CD4-positive, alpha-beta T cell treated with Interleukin-10 for 1 hour (primary cell): ENCODE results near the gene SGCE.

Experiments used
- DNase-seq: peaks from one replicate; pipeline ENCODE4 v3.0.0-alpha.2; 2020

The SGCE gene

DNA sequence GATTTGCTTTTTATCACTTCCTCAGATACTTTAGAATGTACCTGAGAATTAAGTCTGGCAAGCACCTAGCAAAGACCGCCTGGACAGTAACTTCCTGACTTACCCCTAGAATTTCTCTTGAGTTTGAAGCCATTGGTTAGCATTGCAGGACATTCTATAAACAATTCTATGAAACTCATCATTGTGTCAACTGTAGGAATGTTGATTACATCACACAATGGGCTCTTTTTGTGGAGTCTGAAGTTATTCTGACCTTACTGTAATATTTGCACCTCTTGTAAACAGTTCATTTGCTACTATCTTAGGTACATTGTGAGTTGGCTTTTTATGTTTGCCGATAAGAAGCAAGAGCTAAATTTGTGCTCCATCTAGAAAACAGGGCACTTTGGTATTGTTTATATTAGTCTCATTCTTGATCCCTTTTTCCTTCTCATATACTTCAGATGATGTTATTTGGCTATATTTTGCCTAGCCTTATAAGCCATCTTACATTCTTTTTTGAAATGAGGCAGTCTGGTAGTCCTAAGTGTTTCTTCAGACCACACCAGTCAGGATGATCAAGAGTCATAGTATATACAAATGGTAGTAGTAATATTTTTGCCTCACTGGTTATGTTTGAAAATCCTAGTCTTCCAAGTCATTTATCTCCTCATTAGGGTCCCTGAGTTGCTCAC is 94.0 kb downstream of the SGCE start:
- no peak for DNase-seq

DNA sequence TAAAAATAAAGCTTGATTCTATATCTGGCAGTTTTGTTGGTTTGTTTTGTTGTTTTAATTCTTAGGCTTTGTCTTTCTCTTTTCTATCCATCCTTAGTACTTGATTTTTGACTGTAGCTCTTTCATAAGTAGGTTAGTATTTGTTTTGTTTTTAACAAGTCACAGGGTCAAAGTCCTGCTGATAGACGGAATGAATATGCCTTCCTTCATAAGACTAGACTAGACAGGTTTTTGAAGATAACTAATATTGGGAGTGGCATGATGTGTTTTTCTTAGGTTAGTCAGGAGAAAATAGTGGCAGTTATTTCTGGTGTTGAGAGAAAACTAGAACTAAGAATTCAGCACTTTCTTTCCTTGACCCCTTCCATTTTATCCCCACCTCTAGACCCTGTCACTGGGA is 96.0 kb downstream of the SGCE start:
- no peak for DNase-seq

DNA sequence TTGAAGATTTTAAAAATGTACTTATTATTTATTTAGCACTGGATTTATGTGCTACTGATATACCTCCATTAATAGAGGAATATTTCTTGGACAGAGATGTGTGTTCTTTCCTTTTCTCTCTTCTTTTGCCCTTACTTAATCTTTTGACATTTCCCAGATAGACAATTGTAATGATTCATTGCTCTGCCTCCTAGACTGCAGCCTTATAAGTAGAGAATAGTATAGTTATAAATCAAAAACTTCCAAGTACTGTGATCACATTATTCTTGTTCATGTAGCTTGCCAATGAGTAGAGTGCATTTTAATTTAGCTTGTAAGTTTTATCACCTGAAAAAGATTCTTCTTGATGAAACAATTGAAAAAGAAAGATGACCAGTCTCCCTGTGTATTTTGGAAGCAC is 98.7 kb downstream of the SGCE start:
- DNase-seq: no peak

DNA sequence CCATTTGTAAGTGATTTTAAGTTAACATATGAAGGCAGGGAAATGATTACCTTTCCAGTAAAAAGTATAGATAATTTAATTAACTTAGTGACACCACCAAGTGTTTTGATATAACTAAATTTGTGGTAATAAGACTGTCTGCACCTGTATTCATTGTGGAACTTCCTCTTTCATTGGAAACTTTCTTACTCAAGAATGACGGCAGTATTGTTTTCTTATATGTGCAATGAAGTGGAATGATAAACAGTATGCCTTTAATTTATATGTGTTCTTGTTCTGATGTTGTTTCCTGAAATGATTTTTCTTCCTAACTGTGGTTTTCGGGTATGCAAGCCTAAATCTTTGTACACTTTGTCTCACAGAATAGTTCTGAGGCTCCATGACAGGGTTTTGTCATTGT is 99.9 kb downstream of the SGCE start:
- DNase-seq: no peak

DNA sequence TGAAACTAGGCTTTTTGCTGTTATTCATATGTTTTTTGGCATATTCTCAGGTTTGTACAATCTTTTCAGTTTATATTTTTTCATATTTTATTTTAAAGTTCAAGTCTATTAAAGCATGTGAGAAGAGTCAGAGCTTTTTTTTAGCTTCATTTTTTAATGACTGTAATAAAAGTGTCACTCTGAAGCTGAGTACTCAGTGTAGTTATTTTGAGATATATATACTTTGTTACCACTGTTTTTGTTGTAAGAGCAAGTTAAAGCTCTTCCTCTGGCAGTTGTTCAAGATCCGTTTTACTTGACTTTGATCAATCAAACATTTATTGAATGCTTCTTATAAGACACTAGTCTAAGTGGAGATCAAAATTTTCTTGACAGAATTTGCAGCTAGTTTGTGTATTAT is 108.8 kb downstream of the SGCE start:
- no peak for DNase-seq

DNA sequence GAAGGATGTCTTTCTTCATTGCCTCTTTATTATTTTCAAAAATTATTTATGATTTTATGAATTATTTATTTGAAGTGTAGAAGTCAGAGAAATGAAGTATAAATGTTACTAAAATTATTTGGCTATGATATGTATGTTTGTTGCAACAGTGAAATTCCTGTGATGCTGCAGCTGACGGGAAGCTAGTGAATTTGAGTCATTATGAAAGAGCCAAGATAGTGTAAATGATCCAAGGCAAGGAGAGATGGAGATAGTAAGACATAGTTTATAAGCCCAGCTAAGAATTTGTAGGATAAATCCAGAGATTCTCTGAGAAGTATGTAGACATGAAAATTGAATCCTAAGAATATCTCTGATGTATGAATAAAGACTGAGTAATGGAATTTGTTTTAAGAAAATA is 115.5 kb downstream of the SGCE start:
- DNase-seq: no peak
